Stimulated activated CD4-positive, alpha-beta T cell treated with anti-CD3 and anti-CD28 coated beads, Interleukin-2, amount 100 ng/mL, for 4 hours (primary cell): Measurements from ENCODE around the gene ADK.
"Not testable (repeated sequence)": the region's sequence is repeated elsewhere in the genome, so short reads cannot be mapped to it uniquely, and the experiment has no call there.

Experiments used
- DNase-seq: peaks from one replicate; pipeline ENCODE4 v3.0.0-alpha.2; 2020; ENCODE audit warnings: low read depth

Gene ADK

GRCh38 chr10:74146980-74147379 is 4.0 kb upstream of the ADK start:
- not testable (repeated sequence) for DNase-seq

GRCh38 chr10:74150204-74150989 is 624 bp upstream of the ADK start, which contains the start of gene AP3M1:
TSS of gene AP3M1 (minus strand) at chr10:74150828. CDS start at chr10:74138379, 12,449 bp downstream.
- peak; percentile 73 for DNase-seq

- no peak for DNase-seq
Observed at GRCh38 chr10:74151879-74152722, 1.1 kb downstream of the ADK start.

GRCh38 chr10:74153123-74153522 is 2.1 kb downstream of the ADK start:
- no peak for DNase-seq

- DNase-seq: no peak
Observed at GRCh38 chr10:74153676-74154075, 2.7 kb downstream of the ADK start.

- DNase-seq: no peak
Observed at GRCh38 chr10:74156919-74157289, 5.9 kb downstream of the ADK start.

- no peak for DNase-seq
Observed at GRCh38 chr10:74160013-74160412, 9.0 kb downstream of the ADK start.

- no peak for DNase-seq
Observed at GRCh38 chr10:74163319-74164068, 12.5 kb downstream of the ADK start.

- DNase-seq: no peak
Observed at GRCh38 chr10:74164716-74165529, 13.9 kb downstream of the ADK start.

GRCh38 chr10:74165530-74165901 is 14.5 kb downstream of the ADK start:
- no peak for DNase-seq

GRCh38 chr10:74167443-74167842 is 16.4 kb downstream of the ADK start:
- DNase-seq: no peak

GRCh38 chr10:74171625-74172024 is 20.6 kb downstream of the ADK start:
- no peak for DNase-seq

GRCh38 chr10:74174521-74174920 is 23.5 kb downstream of the ADK start:
- DNase-seq: no peak

- no peak for DNase-seq
Observed at GRCh38 chr10:74175510-74176379, 24.7 kb downstream of the ADK start.

- peak; percentile 93 for DNase-seq
Observed at GRCh38 chr10:74176380-74177139, 25.5 kb downstream of the ADK start.

- DNase-seq: peak; percentile 55
Observed at GRCh38 chr10:74177140-74177677, 26.2 kb downstream of the ADK start.

GRCh38 chr10:74178042-74178791 is 27.2 kb downstream of the ADK start:
- DNase-seq: no peak

GRCh38 chr10:74179111-74179710 is 28.2 kb downstream of the ADK start:
- no peak for DNase-seq
